ENCODE results near the gene TUBB.

- TF ChIP-seq SRSF7 (optimal IDR thresholded peaks at IDR 0.05; ENCODE audit: low read depth, low read length) = no peak
- no peak for TF ChIP-seq TCF7L2 (IDR thresholded peaks at IDR 0.05; ENCODE audit: low read depth, low read length)
- TF ChIP-seq, protein P1, sequence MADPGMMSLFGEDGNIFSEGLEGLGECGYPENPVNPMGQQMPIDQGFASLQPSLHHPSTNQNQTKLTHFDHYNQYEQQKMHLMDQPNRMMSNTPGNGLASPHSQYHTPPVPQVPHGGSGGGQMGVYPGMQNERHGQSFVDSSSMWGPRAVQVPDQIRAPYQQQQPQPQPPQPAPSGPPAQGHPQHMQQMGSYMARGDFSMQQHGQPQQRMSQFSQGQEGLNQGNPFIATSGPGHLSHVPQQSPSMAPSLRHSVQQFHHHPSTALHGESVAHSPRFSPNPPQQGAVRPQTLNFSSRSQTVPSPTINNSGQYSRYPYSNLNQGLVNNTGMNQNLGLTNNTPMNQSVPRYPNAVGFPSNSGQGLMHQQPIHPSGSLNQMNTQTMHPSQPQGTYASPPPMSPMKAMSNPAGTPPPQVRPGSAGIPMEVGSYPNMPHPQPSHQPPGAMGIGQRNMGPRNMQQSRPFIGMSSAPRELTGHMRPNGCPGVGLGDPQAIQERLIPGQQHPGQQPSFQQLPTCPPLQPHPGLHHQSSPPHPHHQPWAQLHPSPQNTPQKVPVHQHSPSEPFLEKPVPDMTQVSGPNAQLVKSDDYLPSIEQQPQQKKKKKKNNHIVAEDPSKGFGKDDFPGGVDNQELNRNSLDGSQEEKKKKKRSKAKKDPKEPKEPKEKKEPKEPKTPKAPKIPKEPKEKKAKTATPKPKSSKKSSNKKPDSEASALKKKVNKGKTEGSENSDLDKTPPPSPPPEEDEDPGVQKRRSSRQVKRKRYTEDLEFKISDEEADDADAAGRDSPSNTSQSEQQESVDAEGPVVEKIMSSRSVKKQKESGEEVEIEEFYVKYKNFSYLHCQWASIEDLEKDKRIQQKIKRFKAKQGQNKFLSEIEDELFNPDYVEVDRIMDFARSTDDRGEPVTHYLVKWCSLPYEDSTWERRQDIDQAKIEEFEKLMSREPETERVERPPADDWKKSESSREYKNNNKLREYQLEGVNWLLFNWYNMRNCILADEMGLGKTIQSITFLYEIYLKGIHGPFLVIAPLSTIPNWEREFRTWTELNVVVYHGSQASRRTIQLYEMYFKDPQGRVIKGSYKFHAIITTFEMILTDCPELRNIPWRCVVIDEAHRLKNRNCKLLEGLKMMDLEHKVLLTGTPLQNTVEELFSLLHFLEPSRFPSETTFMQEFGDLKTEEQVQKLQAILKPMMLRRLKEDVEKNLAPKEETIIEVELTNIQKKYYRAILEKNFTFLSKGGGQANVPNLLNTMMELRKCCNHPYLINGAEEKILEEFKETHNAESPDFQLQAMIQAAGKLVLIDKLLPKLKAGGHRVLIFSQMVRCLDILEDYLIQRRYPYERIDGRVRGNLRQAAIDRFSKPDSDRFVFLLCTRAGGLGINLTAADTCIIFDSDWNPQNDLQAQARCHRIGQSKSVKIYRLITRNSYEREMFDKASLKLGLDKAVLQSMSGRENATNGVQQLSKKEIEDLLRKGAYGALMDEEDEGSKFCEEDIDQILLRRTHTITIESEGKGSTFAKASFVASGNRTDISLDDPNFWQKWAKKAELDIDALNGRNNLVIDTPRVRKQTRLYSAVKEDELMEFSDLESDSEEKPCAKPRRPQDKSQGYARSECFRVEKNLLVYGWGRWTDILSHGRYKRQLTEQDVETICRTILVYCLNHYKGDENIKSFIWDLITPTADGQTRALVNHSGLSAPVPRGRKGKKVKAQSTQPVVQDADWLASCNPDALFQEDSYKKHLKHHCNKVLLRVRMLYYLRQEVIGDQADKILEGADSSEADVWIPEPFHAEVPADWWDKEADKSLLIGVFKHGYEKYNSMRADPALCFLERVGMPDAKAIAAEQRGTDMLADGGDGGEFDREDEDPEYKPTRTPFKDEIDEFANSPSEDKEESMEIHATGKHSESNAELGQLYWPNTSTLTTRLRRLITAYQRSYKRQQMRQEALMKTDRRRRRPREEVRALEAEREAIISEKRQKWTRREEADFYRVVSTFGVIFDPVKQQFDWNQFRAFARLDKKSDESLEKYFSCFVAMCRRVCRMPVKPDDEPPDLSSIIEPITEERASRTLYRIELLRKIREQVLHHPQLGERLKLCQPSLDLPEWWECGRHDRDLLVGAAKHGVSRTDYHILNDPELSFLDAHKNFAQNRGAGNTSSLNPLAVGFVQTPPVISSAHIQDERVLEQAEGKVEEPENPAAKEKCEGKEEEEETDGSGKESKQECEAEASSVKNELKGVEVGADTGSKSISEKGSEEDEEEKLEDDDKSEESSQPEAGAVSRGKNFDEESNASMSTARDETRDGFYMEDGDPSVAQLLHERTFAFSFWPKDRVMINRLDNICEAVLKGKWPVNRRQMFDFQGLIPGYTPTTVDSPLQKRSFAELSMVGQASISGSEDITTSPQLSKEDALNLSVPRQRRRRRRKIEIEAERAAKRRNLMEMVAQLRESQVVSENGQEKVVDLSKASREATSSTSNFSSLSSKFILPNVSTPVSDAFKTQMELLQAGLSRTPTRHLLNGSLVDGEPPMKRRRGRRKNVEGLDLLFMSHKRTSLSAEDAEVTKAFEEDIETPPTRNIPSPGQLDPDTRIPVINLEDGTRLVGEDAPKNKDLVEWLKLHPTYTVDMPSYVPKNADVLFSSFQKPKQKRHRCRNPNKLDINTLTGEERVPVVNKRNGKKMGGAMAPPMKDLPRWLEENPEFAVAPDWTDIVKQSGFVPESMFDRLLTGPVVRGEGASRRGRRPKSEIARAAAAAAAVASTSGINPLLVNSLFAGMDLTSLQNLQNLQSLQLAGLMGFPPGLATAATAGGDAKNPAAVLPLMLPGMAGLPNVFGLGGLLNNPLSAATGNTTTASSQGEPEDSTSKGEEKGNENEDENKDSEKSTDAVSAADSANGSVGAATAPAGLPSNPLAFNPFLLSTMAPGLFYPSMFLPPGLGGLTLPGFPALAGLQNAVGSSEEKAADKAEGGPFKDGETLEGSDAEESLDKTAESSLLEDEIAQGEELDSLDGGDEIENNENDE (IDR thresholded peaks at IDR 0.05; ENCODE audit: low read depth, low read length) = no peak
- TF ChIP-seq PHB2 (IDR thresholded peaks at IDR 0.05; ENCODE audit: low read depth) = no peak
- TF ChIP-seq LEF1 (IDR thresholded peaks at IDR 0.05) = no peak
- no peak for TF ChIP-seq CBX3 (IDR thresholded peaks at IDR 0.05; ENCODE audit: borderline replicate concordance in 1 of 2, low read length in 2 of 2)
Measured at GRCh38 chr6:30689985-30690384, 30.2 kb upstream of the TUBB start.

Measured in K562 (cell line).